K562 (cell line): Measurements from ENCODE around the gene HOXC10. TPM values are rescaled to one million over a fixed set of nuclear protein-coding genes. Genes with fewer than 3 reads are reported as not detected.

Source experiments
- ADNP ChIP-seq: fragments of 200-800 bp; sonication (Bioruptor generic); IDR thresholded peaks from 2 replicates; pipeline ENCODE4 v1.6.1; 2016; ENCODE audit warnings: missing genetic modification characterization, missing compliant biosample characterization
- CUX1 ChIP-seq: fragments of 200-800 bp; sonication (Bioruptor generic); IDR thresholded peaks from 2 replicates; pipeline ENCODE4 v1.6.1; 2016; ENCODE audit warnings: missing genetic modification characterization, missing compliant biosample characterization
- FOXJ2 ChIP-seq: fragments of 200-800 bp; sonication (Bioruptor generic); IDR thresholded peaks from 2 replicates; pipeline ENCODE4 v1.6.1; 2016; ENCODE audit warnings: missing genetic modification characterization, missing compliant biosample characterization
- GABPB1 ChIP-seq: sonication (generic); formaldehyde crosslinking; IDR thresholded peaks from 2 replicates; pipeline ENCODE4 v1.8.0; 2022; ENCODE audit warnings: mild to moderate bottlenecking, missing genetic modification reagents
- HIVEP1 ChIP-seq: fragments of 250-450 bp; sonication (Bioruptor Pico); IDR thresholded peaks from 2 replicates; pipeline ENCODE4 v1.4.0; 2020; ENCODE audit warnings: mild to moderate bottlenecking
- NFE2 ChIP-seq: IDR thresholded peaks from 2 replicates; pipeline ENCODE4 v1.6.1; 2014; ENCODE audit warnings: antibody characterized with exemption, low read depth
- PYGO2 ChIP-seq: fragments of 450-650 bp; IDR thresholded peaks from 2 replicates; pipeline ENCODE4 v1.6.1; 2016; ENCODE audit warnings: mild to moderate bottlenecking, missing genetic modification characterization, moderate library complexity, missing compliant biosample characterization
- RFX1 ChIP-seq: fragments of 450-650 bp; IDR thresholded peaks from 2 replicates; pipeline ENCODE4 v1.6.1; 2016; ENCODE audit warnings: mild to moderate bottlenecking, moderate library complexity
- SMAD2 ChIP-seq: fragments of 150-350 bp; IDR thresholded peaks from 2 replicates; pipeline ENCODE4 v1.6.1; 2014; ENCODE audit warnings: low read depth, mild to moderate bottlenecking, low read length
- SP1 ChIP-seq: sonication (generic); formaldehyde crosslinking; IDR thresholded peaks from 2 replicates; pipeline ENCODE4 v1.8.1; 2022; ENCODE audit warnings: mild to moderate bottlenecking, missing genetic modification reagents
- TAF7 ChIP-seq: fragments of 450-650 bp; IDR thresholded peaks from 2 replicates; pipeline ENCODE4 v1.6.1; 2016; ENCODE audit warnings: missing genetic modification characterization, missing compliant biosample characterization
- TEAD4 ChIP-seq, 2 experiments: sonication (generic) in 1 of 2; formaldehyde crosslinking in 1 of 2; IDR thresholded peaks; 2 replicates each; pipeline versions ENCODE4 v1.6.1 to v1.8.0; 2012 to 2022; ENCODE audit warnings: borderline replicate concordance in 1 of 2, inconsistent platforms in 1 of 2, low read length in 1 of 2, mild to moderate bottlenecking in 1 of 2, missing genetic modification reagents in 1 of 2
- ZBTB40 ChIP-seq, 2 experiments: fragments of 450-650 bp in 1 of 2; sonication (generic) in 1 of 2; formaldehyde crosslinking in 1 of 2; IDR thresholded peaks; 2 replicates each; pipeline versions ENCODE4 v1.7.1 to v1.9.0; 2016 to 2022; ENCODE audit warnings: inconsistent platforms in 1 of 2, mild to moderate bottlenecking in 1 of 2, missing genetic modification reagents in 1 of 2
- ZNF354B ChIP-seq: fragments of 250-450 bp; sonication (Bioruptor Pico); IDR thresholded peaks from 2 replicates; pipeline ENCODE4 v1.4.0; 2020
- polyA plus RNA-seq, 8 experiments: library from polyadenylated mRNA; depleted of rRNA in 4 of 8; stranded (reverse) in 5 of 8; unstranded in 3 of 8; fragments of >200 nt; fragmentation: Nextera tagmentation in 2 of 8; fragmentation: Illumina TruSeq in 1 of 8; extraction: Ambion mirVana in 2 of 8; extraction: Trizol in 1 of 8; gene quantifications; 2 replicates each; pipeline versions ENCODE4 v1.2.1 to v1.2.3, GENCODE V29; 2011 to 2014; ENCODE audit warnings: inconsistent platforms in 1 of 8, missing spikeins in 1 of 8
- total RNA-seq, 7 experiments: library from RNA; depleted of rRNA in 6 of 7; stranded (reverse); fragments of >200 nt in 6 of 7; fragmentation: Illumina TruSeq in 2 of 7; extraction: Trizol in 2 of 7; gene quantifications; 2 replicates each; pipeline versions ENCODE4 v1.2.1 to v1.2.3, GENCODE V29; 2011 to 2021; ENCODE audit warnings: low replicate concordance in 1 of 7

The HOXC10 gene
- total and polyA plus RNA-seq, 9 of the 15 experiments (the other 6 are each of a cell fraction or from before 2014, with no cell fraction given), result 0.13 to 0.77 (median 0.35) TPM; not detected in 2

GRCh38 chr12:53994264-53995001 is 9.5 kb downstream of the HOXC10 start (continued):
- TF ChIP-seq NFE2, result no peak
- no peak for TF ChIP-seq SMAD2
- TF ChIP-seq SP1, result no peak
- no peak for TF ChIP-seq ZNF354B (CRISPR knock-in tag)
- no peak for TF ChIP-seq PYGO2
- no peak for TF ChIP-seq GABPB1
- no peak for TF ChIP-seq HIVEP1 (CRISPR knock-in tag)
- TF ChIP-seq RFX1, result no peak
- no peak for TF ChIP-seq ADNP (tag)
- TF ChIP-seq CUX1, result no peak
- no peak for TF ChIP-seq FOXJ2 (tag)
- no peak for TF ChIP-seq ZBTB40 (IDR thresholded peaks at IDR 0.05)
- no peak for TF ChIP-seq ZBTB40 (CRISPR knock-in tag; IDR thresholded peaks at IDR 0.05)
- no peak for TF ChIP-seq TEAD4 (IDR thresholded peaks at IDR 0.05; ENCODE audit: low read length)
- no peak for TF ChIP-seq TEAD4 (CRISPR knock-in tag; IDR thresholded peaks at IDR 0.05; ENCODE audit: borderline replicate concordance)
- no peak for TF ChIP-seq TAF7
